Measurements from ENCODE around the gene SAMD4A.

- TF ChIP-seq CTCF (IDR thresholded peaks at IDR 0.05 in 8 of 11, conservative IDR thresholded peaks at IDR 0.05 in 3 of 11) (no peak), POLR2A (IDR thresholded peaks at IDR 0.05) (no peak)
Measured at GRCh38 chr14:54797556-54797955, 230.6 kb downstream of the SAMD4A start.
